NCI-H2227 (cell line): ENCODE measurements around the gene SIX3.

Source experiments
- DNase-seq: peaks from one replicate; lab custom pipeline; 2025; ENCODE audit not compliant: unreplicated experiment; lab: John Stamatoyannopoulos, UW

Gene SIX3

DNA sequence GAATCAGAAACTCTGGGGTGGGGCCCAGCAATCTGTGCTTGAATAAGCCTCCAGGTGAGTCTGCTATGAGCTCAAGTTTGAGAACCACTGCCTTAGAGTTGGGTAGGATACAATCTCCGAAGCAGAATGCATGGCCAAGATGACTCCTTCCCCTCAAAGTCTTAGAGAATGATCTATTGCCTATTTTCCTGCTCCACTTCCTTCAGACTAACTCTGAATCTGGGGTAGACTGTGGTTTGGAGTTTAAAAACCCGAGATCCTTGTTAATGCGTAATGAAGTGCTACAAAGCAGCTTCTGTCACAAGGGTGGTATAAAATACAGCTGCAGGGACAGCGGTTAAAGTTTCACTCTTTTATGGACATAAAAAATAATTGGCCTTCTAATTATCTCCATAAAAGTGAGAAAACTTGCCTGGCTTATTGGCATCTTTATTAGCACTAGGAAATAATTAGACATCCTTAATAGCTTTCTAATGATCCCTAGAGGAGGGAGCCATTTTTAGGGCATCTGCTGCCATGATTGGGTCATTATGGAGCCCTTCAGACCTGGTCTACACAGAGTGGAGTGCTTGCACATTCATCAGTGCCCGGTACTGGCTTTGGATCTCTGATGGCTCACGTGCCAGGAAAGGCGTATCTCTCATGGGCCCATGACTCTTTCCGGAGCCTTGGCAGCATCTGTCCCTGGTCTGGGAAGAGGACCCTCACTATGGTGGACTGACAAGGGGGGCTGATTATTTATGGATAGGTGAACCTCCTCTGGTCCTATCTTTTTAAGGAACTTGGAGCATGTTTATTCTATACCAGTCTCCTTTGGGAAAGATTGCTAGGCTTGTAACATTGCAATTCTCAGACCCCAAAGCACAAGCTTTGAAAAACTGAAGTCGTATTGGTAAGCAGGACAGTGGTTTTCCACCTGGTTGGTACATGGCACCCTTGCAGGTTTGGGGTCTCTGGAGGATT, 39.5 kb downstream of the SIX3 start:
- DNase-seq: no peak

DNA sequence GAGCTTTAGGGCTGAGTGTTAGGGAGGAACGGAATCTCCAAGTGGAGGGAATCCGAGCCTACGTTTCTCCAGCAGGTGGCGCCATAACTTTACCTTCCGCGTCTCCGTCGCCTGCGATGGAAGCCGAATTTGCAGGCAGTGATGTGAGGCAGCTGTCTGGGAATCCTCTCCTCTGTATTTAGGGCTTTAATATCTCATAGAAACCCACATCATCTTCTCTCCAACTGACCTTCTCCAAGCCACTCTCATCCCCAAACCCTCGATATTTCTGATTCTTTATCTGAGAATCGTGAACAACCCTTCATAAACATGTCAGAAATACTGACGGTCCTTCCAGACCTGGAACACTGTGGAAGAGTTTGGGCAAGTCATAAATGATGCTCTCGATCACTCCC, 40.2 kb downstream of the SIX3 start:
- DNase-seq: peak; percentile 91

DNA sequence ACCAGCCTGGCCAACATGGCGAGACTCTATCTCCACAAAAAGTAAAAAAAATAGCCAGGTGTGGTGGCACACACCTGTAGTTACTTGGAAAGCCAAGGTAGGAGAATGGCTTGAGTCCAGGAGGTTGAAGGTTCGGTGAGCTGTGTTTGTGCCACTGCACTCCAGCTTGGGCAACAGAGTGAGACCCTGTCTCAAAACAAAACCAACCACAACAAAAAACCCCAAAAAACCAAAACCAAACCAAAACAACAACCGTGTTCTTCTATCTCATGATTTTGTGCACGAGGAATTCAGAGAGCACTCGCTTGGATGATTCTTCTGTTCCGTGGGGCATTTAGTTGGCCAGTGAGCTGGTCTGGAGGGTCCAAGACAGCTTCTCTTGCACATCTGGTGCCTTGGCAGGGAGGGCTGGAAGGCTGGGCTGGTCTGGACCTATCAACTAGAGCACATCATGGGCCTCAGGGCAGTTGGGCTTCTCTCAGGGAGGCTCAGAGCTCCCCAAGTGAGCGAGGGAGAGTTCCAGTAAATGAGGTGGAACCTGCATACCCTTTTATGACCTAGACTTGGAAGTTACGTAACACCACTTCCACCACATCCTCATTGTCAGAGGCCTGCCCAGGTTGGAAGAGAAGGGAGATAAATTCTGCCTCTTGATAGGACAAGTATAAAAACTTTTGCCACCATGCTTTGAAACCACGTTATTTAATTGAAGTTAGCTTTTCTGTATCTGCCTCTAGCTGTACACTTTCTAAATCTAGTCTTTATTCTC, 42.5 kb downstream of the SIX3 start:
- DNase-seq: no peak

DNA sequence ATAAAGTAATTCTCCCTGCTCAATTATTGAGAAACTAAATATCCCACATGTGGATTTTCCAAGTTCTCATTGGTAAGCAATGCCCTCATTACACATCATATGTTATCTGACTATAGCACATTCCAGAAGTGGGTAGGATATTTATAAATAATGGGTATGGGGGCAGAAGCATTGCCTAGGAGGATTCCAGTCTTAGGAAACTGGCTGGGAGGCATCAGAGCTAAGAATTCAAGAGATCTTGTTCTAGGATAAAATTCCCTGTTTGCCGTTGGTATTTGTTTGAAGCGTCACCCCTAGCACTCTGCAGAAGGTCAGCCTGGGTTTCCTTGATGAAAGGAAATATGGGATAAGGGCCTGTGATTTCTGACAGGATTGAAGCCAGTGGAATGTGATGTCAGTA, 47.7 kb downstream of the SIX3 start:
- DNase-seq: no peak

DNA sequence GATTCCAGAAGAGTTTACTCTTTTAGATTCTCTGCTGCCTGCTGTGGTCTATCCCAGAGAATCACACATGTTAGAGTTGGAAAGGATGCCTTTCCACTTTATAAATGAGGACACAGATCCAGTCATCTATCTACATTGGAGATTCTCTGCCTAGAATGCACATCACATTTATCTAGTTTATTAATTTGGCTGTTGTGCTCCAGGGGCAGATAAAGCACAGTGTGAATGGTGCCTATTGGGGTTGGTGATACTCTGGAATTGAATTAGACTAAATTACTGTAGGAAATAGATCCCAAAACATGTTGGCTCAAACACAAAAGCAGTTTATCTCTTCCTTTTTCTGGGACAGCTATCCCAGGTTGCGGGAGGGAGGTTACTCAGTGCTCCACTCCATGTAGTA, 52.9 kb downstream of the SIX3 start:
- no peak for DNase-seq
